Activated CD8-positive, alpha-beta memory T cell treated with anti-CD3 and anti-CD28 coated beads for 1 hour (primary cell): ENCODE results near the gene ATG3.
A peak's percentile ranks its signal among the peaks of the same experiment; 100 is the strongest.
"Not testable (repeated sequence)": the region's sequence is repeated elsewhere in the genome, so short reads cannot be mapped to it uniquely, and the experiment has no call there.

Source experiments
- DNase-seq, 2 donors: peaks; one replicate each; pipeline ENCODE4 v3.0.0-alpha.2; 2020; ENCODE audit warnings: low read depth in 1 of 2; ENCODE audit errors: extremely low read depth in 1 of 2

ATG3 gene

DNA sequence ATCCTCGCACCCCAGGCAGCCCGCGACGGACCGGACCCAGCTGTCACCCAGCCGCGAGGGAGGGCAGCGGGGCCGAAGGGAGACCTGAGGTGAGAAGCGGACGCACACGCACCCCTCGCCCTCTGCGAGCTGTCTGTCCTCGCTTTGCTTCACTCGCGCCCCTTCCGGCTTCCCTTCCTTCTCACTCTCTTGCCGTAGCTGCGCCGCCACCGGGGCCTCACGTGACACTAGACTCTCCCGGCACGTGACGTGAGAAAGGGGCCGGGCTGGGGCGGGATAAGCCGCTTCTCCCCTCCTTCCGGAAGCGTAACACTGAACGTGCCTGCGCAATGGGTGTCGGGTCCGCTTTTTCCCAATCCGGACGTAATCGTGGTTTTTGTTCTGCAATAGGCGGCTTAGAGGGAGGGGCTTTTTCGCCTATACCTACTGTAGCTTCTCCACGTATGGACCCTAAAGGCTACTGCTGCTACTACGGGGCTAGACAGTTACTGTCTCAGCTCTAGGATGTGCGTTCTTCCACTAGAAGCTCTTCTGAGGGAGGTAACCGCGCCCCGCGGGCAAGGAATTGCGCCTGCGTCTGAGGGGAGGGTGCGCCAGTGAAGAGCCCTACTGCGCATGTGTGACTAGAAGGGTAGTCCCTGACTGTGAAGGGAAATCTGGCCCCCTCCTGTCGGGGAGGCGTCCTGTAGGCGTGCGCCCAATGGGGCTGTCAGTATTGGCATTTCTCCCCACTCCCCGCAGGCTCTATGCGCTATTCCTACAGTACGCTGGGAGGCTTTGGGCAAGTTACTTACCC is at the start of gene ATG3, which contains the start of gene SLC35A5:
Gene ATG3 (minus strand): TSS at position 229 of the 796 bp plus-strand sequence. CDS start 434 bp downstream, outside the sequence.
Gene SLC35A5 (plus strand): TSS at position 312 of the 796 bp plus-strand sequence. CDS start 1,359 bp downstream, outside the sequence.
- peak; percentile 94 to 98 for DNase-seq

DNA sequence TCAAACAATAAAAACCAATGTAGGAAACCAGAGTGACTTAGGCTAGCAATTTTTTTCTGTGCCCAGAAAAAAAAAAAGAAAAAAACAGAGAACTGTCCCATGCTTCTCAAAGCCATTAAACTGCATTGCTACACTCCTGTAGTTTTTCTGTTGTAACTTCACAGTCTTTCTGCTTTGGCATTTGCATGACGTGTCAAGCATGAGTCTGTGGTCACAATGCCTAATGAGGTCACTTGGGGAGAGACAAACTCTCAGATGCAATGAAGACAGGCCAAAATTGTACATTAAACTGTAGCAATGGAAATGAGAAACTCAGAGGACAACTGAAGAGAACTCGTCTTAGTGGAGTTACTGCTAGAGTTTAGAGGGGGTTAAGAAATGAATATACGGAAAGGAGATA is 48.4 kb upstream of the ATG3 start:
- DNase-seq: no peak

DNA sequence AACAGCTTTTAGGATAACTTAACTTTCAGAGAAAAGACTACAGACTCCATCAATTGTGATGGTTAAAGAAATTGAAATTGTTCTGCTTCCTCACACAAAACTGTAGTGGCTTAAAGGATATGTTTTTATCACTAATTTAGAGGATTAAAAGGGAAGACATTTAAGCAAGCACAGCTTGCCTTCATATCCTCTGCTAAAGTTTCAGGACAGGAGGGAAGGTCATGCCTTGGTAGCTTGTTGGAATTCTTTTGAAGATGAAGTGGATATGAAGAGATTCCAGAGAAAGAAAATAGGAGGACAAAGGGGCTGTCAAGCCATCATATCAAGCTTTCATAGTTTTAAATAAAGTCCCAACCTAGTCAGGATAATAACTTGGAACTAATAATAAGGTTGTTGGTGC is 46.1 kb upstream of the ATG3 start:
- no peak for DNase-seq

DNA sequence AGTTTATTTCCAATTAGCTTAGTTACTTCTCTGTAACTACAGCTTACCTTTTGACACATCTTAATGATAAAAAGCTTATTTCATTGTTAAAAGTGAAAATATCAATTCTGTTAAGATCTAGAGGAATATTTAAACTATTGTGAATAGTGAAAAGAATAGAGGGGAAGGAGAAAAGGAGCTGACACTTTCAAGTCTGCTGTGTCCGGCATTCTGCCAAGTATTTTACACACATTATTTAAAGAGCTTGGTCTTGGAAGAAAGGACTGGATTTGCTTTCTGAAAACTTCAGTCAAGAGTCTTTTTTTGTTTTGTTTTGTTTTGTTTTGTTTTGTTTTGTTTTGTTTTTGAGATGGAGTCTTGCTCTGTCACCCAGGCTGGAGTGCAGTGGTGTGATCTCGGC is 44.3 kb upstream of the ATG3 start:
- DNase-seq: no peak

DNA sequence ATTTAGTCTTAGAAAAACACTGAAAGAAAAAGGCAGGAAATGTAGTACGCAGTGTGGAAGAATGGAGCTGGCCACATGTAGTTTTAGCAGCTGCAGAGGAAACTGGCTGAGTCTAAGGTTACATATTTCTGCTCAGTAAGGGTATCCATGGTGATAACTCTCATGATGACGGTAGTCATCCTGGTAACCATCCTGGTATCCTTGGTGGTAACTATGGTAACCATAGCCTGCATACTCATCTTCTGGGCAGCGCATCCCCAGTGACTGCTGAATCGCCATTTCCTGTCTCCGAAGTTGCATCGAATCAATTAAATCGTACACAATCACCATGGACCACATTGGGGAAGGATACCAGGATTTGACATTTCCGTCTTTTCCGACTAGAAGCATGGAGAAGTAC is 43.5 kb upstream of the ATG3 start:
- DNase-seq: no peak

DNA sequence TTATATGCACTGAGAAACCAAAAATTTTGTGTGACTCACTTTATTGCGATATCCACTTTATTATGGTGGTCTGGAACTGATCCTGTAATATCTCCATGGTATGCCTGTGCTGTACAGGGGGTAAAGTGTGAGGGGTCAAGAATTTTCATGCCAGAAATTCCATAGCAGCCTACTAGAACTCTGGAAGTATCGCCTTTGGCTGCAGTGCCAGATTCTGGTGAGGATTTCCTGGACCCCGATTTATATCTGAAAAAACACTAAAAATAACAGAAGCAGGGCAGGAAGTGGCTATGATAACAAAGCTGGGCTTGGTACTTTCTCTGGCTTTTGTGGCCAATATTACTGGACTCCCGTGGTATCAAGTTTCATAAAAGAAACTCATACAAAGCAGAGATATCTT is 42.8 kb upstream of the ATG3 start:
- no peak for DNase-seq

DNA sequence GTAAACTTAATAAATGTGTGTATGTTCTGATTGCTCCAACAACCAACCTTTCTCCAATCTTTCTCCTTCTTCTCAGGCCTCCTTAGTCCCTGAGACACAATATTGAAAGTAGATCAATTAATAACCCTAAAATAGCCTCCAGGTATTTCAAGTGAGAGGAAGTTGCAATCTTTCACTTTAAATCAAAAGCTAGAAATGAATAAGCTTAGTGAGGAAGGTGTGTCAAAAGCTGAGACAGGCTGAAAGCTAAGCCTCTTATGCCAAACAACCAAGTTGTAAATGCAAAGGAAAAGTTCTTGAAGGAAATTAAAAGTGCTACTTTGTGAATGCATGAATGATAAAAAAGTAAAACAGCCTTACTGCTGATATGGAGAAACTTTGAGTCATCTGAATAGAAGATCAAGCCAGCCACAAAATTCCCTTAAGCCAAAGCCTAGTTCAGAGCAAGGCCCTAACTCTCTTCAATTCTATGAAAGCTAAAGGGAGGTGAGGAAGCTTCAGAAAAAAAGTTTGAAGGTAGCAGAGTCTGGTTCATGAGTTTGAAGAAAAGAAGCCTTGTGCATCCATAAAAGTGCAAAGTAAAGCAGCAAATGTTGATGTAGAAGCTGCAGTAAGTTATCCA is 40.6 kb upstream of the ATG3 start:
- DNase-seq: no peak

DNA sequence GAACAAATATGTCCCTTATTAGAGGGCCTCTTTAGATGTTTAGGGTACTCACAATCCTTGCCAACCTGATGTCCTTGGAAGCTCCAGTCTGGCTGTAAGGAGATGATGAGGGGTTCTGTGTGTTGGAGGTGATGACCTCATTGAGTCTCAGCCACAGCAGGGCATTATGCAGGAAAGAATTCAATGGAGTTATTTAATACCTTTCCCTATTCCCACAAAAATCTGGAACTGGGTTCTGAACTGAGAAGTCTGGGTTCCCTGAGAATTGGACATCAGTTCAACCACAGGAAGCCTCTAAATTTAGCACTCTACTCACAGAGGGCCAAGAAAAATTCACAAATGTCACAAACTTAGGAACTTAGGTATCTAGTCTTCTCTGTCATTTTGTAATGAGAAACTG is 37.0 kb upstream of the ATG3 start:
- no peak for DNase-seq

DNA sequence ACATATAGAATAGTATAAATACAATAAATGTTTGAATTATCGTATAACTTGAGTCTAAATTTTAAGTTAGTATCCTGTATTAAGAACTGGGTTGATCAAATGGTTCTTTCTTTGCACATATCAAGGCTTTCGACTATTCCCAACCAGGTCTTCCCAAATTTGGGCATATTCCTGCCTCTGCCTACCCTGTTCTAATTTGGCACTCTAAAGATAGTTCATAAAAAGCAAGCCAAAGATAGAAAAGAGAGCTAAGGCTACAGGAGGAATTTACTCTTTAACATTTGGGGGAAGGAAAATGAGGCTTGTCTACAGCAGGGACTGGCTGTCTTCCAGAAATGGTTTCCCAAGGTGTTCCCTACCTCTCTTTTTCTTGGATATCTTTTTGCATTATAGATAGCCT is 36.2 kb upstream of the ATG3 start:
- DNase-seq: no peak

DNA sequence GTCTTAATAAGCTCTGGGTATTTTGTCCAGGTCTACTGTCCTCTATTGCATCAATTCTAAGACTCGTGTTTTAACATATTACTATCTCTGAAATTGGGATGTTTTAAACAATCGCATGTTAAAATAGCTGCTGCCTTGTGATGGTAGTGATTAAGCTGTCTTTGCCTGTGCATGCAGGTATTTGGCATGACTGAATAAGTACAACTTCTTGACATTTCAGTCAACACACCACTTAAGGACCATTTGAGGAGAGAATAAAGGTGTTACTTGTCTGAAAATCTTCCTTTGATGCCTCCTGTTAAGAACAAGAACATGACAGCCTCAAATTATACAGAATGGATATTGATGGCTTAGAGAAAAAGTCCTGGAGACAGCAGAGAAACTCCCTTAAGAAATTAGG is 33.1 kb upstream of the ATG3 start:
- no peak for DNase-seq

DNA sequence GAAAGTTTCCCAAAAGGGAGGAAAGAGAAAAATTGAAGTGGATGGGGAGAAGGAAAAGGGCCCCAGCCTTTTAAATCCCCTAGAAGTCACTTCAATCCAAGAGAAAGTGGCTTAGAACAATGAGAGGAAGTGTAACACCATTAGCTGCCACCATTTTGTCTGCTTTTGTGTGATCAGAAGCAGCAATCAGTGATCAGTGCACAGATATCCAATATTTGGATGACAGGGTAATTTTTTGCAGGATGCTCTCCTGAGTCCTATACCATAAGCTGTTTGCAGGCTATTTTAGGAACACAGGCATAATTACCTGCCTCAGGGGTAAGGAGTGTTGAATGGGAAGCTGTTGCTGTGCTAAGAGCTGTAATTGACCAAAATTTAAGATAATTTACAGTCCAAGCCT is 31.5 kb upstream of the ATG3 start:
- no peak for DNase-seq

DNA sequence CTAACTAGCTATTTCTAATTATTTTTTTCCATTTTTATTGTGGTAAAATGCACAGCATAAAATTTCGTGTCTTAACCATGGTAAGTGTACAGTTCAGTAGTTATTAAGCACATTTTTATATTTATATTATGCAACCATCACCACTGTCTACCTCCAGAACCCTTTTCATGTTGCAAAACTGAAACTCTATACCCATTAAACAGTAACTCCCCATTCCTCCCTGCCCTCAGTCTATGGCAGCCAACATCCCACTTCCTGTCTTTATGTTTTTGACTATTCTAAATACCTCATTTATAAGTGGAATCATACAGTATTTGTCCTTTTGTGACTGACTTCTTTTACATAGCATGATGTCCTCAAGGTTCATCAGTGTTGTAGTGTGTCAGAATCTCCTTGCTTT is 25.6 kb upstream of the ATG3 start:
- DNase-seq: no peak

DNA sequence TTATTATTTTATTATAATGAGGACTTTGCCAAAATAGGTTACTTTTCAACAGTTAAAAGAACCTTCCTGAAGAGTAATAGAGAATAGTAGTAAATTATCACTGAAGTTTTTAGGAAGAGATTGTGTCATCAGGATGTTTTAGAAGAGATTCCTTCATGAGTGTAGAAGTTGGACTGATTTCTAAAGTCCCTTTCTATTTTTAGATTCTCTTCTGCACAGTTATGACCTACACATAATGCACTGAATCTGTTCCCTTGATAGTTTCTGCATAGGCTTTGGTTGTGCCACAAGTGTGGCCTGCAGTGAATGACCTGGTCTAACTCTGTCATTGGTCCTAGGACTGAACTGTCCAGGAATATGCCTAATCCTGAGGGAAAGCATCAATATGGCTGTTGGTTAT is 24.0 kb upstream of the ATG3 start:
- DNase-seq: no peak

DNA sequence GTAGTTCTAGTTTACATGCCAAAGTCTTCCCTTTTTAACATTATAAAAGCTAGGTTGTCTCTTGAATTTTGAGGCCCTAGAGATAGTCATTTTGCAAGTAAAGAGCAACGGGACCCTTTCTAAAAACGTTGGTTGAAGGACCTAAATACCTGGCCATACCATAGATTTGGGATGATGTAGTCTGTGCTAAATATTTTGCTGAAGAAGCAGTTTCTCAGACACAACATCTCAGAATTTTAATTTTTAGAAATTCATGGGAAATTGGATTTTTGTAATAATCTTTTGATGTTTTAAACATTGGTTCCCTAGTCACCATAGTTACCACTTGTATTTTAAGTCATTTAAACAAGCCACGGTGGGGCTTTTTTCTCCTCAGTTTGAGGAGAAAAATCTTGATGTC is 21.3 kb upstream of the ATG3 start:
- no peak for DNase-seq

DNA sequence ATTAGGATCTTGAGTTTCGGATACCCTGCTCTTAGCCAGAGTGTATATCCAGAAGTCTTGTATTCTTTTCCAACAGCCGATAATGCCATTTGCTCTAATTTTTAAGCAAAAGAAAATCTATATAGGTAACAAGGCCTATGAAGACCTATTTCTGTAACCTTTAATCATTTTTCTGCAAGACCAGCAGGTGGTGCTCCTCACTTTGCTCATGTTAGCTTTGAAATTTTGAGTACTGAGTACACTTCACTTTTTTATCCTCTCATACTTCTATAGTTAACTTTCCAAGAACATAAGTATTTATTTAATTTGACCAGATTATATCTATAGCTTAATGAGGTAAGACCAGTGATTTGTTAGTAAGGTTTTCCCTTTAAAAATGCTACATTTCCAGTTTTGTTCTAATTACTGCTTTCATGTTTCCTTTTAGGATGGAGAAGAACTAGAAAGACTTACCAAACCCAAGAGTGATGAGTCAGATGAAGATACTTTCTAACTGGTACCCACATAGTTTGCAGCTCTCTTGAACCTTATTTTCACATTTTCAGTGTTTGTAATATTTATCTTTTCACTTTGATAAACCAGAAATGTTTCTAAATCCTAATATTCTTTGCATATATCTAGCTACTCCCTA is 20.6 kb upstream of the ATG3 start:
- DNase-seq: no peak

DNA sequence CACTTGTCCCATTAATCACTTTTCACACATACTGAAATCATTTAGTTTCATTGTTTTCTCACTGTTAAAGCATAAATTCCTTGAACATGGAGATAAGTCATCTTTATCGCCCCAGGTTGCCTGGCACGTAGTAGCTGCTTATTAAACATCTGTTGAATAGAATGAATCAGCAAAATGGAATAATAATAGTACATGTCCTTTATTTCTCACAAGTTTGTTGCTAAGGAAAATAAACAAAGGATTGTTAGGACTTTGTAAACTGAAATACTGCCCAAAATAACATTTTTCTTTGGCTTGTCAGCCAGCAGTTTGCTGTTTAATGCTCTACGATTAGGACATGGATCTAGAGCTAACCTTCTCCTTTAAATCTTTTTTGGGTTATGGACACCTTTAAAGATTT is 17.9 kb upstream of the ATG3 start:
- no peak for DNase-seq

DNA sequence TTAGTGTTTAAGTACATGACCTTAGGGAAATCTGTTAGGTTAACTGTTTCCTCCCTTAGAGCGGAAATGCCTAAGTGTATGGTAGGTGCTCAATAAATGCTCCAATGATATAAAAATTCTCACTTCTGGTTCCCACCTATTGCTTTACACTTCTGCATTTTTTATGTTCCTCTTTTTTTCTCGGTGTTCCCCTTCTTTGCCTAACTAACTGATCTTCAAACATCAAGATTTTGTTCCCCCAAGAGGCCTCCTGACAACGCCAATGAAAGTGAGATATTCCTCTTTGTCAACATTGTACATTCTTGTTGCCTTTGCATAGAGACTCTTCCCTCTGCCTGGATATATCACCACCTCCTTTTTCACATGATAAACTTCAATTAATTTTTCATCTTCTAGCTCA is 17.5 kb upstream of the ATG3 start:
- DNase-seq: no peak

DNA sequence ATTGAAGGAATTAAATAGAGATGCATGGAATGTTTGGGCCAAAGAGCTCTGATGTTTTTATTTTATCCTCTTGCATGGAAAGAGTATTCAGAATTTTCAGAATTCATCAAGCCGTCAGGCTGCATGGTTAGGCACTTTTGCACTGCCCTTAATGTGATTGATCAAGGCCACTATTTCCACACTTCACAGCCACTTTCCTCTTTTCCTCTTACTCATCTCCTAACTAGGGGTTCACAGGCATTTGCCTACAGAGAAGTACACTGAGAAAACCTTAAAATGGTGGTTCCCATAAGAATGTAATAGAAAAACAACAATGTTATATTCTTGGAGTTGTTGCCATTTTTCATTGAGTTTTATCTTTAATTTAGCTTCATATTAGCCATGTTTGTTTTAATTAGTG is 10.9 kb upstream of the ATG3 start:
- DNase-seq: no peak

DNA sequence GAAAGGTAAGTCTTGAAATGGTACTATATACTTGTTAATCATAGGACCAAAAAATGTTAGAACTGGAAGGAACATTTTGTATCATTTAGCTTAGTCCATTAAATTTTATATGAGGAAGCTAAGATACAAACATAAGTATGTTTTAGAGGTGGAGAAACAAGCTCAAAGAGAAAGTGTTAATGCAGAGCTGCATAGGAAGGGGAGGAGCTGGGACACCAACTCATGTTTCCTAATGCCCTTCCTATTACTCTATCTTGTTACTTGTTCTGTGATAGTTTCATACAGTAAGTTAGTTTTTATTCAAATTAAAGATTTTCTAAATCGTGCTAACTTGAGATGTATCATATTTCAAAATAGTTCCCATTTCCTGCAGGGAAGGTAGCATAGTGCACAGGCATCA is 7.5 kb upstream of the ATG3 start:
- DNase-seq: no peak

DNA sequence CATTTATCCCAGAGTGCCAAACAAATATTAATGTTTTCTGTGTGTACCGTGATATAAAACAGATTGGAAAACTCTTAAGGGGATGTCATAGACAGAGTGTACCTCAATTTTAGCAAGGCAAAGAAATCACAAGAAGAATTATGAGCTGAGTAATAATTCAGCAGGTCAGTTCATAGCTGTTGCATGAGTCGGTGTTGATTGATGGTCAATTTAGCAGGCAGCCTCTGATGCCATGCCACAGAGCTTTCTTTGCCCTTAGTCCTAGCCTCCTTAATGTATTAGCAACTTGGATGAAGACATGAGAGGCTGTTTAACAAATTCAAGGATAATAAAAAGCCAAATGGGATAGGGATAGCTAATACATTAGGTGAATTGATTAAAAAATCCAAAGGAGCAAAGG is 6.9 kb upstream of the ATG3 start:
- DNase-seq: no peak

DNA sequence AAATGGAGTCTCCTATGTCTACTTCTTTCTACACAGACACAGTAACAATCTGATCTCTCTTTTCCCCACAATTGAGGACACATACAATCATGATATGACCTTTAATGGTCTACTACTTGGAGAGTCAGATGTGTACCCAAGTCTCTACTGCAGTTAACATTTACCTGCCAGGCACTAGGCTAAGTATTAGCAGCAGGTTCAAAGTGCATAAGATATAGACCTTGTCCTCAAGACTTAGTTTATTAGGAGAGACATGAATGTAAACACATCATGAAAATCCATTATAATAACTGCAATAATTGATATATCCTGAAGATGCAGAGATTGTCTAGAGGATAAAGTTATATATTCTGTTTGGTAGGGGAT is 3.2 kb upstream of the ATG3 start:
- no peak for DNase-seq

DNA sequence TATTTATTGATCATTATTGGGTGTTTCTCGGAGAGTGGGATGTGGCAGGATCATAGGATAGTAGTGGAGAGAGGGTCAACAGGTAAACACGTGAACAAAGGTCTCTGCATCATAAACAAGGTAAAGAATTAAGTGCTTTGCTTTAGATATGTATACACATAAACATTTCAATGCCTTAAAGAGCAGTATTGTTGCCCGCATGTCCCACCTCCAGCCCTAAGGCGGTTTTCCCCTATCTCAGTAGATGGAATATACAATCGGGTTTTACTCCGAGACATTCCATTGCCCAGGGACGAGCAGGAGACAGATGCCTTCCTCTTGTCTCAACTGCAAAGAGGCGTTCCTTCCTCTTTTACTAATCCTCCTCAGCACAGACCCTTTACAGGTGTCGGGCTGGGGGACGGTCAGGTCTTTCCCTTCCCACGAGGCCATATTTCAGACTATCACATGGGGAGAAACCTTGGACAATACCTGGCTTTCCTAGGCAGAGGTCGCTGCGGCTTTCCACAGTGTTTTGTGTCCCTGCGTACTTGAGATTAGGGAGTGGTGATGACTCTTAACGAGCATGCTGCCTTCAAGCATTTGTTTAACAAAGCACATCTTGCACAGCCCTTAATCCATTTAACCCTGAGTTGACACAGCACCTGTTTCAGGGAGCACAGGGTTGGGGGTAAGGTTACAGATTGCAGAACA is 2.6 kb upstream of the ATG3 start:
- not testable (repeated sequence) for DNase-seq
